Bone marrow (tissue), 2 donors: ENCODE data around the gene COL18A1.
"Not testable (repeated sequence)": the region's sequence is repeated elsewhere in the genome, so short reads cannot be mapped to it uniquely, and the experiment has no call there.

Experiments
- DNase-seq, 2 donors: peaks; one replicate each; lab custom pipeline; 2025; lab: John Stamatoyannopoulos, UW

COL18A1 gene

DNA sequence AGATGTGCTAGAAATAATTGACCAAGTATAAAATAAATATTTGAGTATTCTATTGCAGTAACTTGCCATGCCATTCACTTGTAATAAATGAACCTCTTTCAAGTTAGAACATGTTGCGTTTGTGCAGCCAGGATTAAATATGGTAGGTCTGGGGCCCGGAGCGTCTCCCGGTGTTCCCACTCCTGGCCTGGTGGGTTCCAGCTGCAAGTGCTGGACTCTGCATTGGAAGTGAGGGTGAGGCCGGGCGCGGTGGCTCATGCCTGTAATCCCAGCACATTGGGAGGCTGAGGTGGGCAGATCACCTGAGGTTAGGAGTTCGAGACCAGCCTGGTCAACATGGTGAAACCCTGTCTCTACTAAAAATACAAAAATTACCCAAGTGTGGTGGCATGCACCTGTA is 156.3 kb downstream of the COL18A1 start:
- DNase-seq, result not testable (repeated sequence)

DNA sequence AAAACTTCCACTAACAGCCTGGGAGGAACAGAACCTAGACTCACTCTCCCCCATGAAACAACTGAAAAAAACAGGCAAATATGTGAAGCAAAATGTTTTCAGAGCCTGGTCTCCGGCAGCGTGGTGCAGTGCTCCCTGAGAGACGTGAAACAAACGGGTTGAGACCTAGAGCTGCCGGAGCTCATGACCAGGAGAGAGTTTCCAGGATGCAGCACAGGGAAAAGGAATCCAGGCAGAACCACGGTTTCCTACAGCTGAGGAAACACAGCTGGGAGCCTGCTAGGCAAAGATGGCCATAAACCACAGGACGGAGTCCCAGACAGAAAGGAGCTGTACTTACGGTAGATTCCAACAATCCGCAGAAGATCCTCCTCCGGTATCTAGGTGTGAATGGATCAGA is 157.4 kb downstream of the COL18A1 start:
- no peak for DNase-seq

DNA sequence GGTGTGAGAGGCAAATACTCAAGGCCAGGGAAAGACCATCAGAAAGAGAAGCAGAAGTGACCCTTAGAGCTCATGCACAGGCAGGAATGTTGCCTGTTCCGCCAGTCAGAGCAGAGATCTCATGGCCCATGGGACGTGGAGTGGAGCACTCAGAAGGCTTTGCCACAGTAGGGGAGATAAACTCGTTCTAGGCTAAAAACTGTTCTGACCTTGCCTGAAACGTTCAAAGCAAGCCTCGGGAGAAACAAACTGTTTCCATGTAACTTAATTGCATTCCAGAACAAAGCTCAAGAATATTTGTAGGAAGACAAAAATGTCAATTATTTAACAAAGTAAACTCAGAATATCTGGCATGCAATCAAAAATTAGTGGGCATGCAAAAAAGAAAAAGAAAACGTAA is 158.0 kb downstream of the COL18A1 start:
- no peak for DNase-seq
